ENCODE measurements around the gene PGAM5. TPM values are rescaled to one million over a fixed set of nuclear protein-coding genes. Genes with fewer than 3 reads are reported as not detected.

The PGAM5 gene
- total RNA-seq, 1 experiment from 2014 or later, result 161 TPM

DNA sequence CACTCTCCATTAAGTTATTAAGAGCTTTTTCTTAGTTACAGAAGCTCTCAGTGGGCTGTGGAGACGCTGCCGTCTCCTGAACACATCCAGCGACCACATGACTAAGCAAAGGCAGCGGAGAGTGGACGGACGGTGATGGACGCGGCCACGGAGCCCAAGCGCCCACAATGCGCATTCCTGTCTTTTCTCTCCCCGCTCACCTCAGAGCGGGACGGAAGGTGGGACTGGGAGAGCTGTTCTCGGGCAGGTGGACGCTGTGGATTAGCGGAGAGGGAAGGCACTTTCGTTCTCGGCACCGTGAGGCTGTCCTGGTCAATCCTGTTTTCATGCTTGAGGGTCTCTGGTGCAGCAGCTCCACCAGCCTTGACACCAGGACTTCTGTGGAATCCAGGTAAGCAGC is 53.6 kb downstream of the PGAM5 start:
- DNase-seq, result peak; percentile 36
- no peaks in the 10 kb centered on the region for H3K27me3 ChIP-seq (ENCODE audit: control insufficient read depth, insufficient read depth, low read length)
- no peaks in the 10 kb centered on the region; the same call in 1 of the 2 replicates for H3K36me3 ChIP-seq (replicated peaks; ENCODE audit: control insufficient read depth, insufficient read depth, low read length)
- no peak overlapping the region for H3K4me3 ChIP-seq (ENCODE audit: insufficient read depth, low read depth, low read length)

DNA sequence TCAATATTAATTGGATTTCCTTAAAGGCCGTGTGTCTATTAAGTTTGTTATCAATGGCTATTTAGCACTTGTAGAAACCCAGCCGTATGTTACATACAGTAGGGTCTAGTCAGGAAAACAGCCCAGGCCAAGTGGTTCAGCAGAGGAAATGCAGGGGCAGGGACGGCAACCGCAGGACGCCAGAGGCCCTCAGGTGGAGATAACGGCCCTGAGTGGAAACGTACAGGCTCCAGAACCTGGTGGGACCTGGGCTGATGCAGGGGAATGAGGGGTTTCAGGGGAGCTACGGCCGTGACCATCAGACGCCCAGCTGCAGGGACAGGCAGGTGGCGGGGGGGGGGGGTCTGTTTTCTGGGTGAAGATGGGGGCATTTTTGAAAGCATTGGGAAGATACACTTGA is 54.7 kb downstream of the PGAM5 start:
- DNase-seq, result peak; percentile 56
- Histone ChIP-seq H3K36me3 (replicated peaks; ENCODE audit: control insufficient read depth, insufficient read depth, low read length) (no peaks in the 10 kb centered on the region; the same call in 1 of the 2 replicates), H3K27me3 (ENCODE audit: control insufficient read depth, insufficient read depth, low read length) (no peaks in the 10 kb centered on the region), H3K4me3 (ENCODE audit: insufficient read depth, low read depth, low read length) (no peak overlapping the region)

DNA sequence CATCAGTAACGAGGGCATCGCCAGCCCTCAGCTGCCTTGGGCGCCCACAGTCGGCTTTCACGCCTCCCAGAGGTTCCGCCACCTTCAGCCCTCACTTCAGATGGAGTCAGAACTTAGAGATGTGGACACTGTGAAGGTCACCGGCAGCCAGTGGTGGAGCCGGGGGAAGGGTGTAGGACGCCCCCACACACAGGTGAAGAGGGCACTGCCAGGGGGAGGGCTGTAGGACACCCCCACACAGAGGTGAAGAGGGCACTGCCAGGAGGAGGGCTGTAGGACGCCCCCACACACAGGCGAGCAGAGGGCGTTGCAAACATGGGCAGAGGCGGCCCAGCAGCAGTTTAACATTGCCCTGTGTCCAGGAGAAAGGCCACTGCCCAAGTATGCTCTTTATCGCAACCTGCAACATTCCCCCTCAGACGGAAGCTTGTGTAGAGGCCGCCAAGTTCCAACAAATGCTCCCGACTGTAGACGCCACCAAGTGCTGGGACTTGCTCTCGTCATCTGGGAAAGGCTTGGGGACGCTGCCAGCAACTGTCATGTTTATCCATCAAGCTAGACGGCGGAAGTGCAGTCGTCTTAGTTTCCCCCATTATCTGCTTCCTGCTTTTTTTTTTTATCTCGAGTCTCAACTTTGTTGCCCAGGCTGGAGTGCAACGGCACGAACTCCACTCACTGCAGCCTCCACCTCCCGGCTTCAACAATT is 55.9 kb downstream of the PGAM5 start:
- DNase-seq, result peak; percentile 49

DNA sequence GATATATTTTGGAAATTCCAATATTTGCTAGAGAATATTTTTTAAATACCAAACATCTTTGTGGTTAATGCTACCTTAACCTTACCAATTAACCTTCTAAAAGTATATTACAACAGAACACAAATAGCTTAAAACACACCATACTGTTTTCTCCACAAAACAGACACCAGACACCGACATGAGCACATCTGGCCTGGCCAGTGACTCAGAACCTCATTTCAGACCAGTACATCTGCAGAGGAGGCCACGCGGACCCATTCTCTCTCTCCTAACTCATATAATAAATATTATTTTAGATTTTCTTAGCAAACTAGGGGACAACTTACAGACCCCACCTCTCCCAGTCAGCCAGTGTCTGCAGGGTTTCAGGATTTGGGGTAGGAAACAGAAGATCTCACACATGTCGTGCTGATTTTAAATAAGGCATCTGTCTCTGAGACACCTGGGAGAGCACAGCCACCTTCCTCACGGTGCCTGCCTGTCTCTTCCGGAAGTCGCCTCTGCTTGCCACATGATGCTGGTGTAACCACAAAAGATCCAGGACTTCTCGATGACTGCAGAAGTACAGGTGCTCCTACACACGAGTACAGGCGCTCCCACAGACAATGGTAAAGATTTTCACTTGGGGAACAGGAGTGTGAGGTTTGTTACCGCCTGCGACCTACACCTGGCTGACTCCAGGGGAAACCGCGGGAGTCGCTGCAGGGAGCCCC is 60.6 kb downstream of the PGAM5 start:
- H3K27me3 ChIP-seq (ENCODE audit: control insufficient read depth, insufficient read depth, low read length), result no peaks in the 10 kb centered on the region
- H3K36me3 ChIP-seq (replicated peaks; ENCODE audit: control insufficient read depth, insufficient read depth, low read length), result peaks cover 19% of the 10 kb centered on the region
- no peak for DNase-seq
- H3K4me3 ChIP-seq (ENCODE audit: insufficient read depth, low read depth, low read length), result no peak overlapping the region

More for the DNA sequence above, 55.9 kb downstream of the PGAM5 start:
- Histone ChIP-seq H3K27me3 (ENCODE audit: control insufficient read depth, insufficient read depth, low read length) (no peaks in the 10 kb centered on the region), H3K36me3 (replicated peaks; ENCODE audit: control insufficient read depth, insufficient read depth, low read length) (peaks cover 4% of the 10 kb centered on the region), H3K4me3 (ENCODE audit: insufficient read depth, low read depth, low read length) (no peak overlapping the region)

Other genes starting within 250 kb of the PGAM5 start
- gene FBRSL1, start 220.7 kb upstream of the PGAM5 start, total RNA-seq (2014; rRNA removed; shearing (Covaris generic)), result 17.5 and 26.6 TPM in 2 replicates
- not detected in 2 replicates for gene LRCOL1, start 100.3 kb upstream of the PGAM5 start, total RNA-seq (2014; rRNA removed; shearing (Covaris generic))
- gene P2RX2, start 92.1 kb upstream of the PGAM5 start, total RNA-seq (2014; rRNA removed; shearing (Covaris generic)), result 0.15 and 0.28 TPM in 2 replicates
- gene POLE, start 23.5 kb upstream of the PGAM5 start, total RNA-seq (2014; rRNA removed; shearing (Covaris generic)), result 54.0 and 55.1 TPM in 2 replicates
- gene PXMP2, start 23.3 kb upstream of the PGAM5 start, total RNA-seq (2014; rRNA removed; shearing (Covaris generic)), result 18.0 and 29.9 TPM in 2 replicates
- gene ANKLE2, start 51.0 kb downstream of the PGAM5 start, total RNA-seq (2014; rRNA removed; shearing (Covaris generic)), result 41.5 and 51.4 TPM in 2 replicates
- 21.3 and 34.6 TPM in 2 replicates for gene GOLGA3, start 118.0 kb downstream of the PGAM5 start, total RNA-seq (2014; rRNA removed; shearing (Covaris generic))
- gene CHFR, start 176.8 kb downstream of the PGAM5 start, total RNA-seq (2014; rRNA removed; shearing (Covaris generic)), result 63.4 and 68.6 TPM in 2 replicates
- 5.5 and 11.0 TPM in 2 replicates for gene ZNF605, start 245.5 kb downstream of the PGAM5 start, total RNA-seq (2014; rRNA removed; shearing (Covaris generic))

Measured in H7 (cell line).